HG03025 (cell line): ENCODE measurements around the gene COG5.

Source experiments
- ATAC-seq: cut with Tn5 transposase; IDR thresholded peaks from one replicate; pipeline ENCODE4 v1.9.1; 2021; ENCODE audit warnings: mild to moderate bottlenecking, moderate library complexity; ENCODE audit not compliant: unreplicated experiment, low FRiP score

Gene COG5

GRCh38 chr7:107563775-107564552, at the start of gene COG5, which contains the start of gene DUS4L:
Gene COG5 (minus strand): TSS chr7:107563920. CDS start chr7:107563896, 24 bp downstream.
Gene DUS4L (plus strand): TSS chr7:107563971. CDS start chr7:107567071, 3,100 bp downstream.
- peak; percentile 95 for ATAC-seq

DNA sequence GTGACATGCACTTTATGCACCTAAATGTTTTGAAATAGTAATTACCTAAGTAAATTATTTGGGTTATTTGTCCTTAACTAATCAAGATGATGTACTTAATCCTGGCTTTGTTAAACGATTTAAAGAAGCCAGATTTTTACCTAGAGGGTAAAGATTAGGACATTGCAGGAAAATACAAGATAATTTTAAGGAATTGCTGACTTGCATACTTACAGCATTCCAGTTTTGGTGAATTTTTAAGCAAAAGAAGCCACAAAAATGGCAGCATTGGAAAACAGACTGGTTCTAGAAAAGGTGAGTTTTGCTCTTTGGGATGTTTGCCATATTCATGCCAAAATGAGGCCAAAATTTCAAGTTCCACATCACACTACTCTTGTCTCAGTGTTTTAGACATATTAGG, 49.7 kb upstream of the COG5 start:
- ATAC-seq, result no peak

- no peak for ATAC-seq
These were observed 46.6 kb upstream of the COG5 start for GRCh38 chr7:107610323-107610722.

DNA sequence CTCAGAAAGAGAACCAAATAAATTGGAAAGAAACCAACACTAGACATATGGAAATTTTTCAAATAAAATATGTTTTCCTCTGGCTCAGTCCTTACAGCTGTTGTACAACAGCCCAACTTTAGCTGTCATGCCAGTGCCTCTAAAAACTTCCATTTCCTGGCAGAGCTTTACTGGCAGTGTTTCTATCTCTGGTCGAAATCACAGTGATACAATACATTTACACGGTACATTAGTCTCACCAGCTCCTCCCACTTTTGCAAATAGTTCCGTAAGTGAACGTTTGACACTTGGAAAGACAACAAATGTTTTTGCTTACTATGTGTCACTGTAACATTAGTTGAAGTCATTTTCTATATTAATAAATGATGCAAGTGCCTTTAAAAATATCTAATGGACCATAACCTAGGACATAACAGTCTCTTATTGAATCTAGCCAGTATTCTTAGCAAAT, 46.1 kb upstream of the COG5 start:
- ATAC-seq, result no peak

DNA sequence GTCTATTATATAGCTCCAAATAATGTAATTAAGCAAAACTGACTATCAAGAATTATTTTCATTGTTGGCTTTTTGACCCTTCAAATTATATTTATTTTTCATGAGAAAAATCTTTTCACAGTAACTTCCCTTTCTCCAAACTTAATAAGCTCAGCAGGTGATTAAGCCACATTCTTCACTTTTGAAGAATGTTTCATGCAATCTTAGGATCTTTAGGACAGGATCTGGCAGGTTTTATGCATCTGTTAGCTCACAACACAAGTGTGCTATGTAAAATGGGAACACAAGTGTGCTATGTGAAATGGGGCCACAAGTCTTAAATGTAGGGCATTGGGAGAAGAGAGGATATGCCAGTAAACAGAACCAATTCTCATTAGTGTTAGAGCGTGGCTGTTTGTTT, 42.6 kb upstream of the COG5 start:
- ATAC-seq, result no peak

DNA sequence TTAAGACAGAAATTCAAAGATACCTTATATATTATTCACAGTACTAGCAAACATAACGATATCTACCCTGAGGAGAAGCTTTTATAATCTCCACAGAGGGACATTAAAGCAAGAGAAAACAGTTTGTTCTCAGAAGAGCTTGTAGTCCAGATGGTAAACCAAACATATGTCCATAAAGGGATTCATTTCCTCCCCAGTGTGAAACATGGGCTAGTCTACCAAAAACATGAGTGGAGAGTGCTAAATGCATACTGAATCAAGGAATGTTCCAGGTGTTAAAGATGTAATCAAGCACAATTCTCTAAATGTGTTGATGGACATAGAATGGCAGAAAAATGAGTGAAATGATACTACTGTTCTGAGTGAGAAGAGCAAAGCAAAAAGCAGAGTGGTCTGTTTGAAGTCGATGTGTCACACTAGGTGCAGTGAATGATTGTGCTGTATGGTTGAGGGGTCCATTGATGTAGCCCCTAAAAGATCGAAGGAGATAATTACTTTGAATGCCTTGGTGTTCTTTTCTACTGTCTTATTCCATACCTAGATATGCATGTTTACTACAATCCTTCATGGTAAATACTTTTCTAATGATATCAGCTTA, 41.6 kb upstream of the COG5 start:
- ATAC-seq, result no peak

DNA sequence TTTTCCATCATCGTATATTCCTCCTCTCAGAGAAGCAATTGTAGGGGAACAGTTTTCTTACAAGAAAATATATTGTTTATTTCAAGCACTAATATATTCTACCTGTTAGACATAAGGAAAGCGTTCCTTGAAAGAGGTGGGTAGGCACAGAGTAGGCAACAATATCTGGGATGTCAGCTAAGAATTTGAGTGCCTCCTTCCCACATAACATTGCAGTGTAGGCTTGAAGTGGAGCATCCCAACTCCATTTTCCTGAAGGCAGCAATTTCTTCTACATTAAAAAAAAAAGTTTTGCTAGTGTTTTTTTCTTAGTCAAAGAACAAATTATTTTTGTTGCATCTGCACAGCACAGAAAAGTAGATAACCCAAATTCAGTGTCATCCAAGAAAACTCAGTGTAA, 37.1 kb upstream of the COG5 start:
- no peak for ATAC-seq

GRCh38 chr7:107599262-107599661, 35.5 kb upstream of the COG5 start:
- ATAC-seq, result no peak

DNA sequence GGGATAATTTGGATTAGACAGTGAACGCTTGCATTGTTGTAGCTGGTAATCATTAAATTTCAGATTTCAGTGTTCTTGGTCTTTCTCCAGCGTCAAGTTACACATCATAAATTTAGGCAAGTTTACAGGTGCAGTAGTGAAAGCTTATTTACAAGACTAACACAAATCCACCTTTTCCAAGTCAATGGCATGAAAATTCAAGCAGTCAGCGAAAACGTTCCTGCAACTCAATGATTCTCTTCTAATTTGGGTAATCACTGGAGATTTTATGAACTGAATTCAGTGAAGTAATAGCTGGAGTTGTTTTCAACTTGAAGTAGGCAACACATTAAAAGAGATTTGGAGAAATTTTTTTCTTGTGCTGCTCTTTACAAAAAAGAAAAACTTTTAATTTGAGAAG, 34.2 kb upstream of the COG5 start:
- ATAC-seq, result no peak

DNA sequence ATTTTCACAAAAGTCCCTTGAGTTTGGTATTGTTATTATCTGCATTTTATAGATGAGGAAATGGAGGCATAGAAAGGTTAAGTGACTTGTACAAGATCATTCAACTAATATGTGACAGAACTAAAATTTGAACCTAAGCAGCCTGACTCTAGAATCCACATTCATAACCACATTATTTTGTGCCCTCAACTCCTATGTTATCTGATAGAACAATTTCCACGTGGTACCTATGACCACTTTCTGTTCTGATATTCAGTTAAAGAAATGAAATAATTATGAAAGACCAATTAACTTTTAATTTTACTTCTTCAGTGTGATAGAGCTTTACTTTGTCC, 33.8 kb upstream of the COG5 start:
- ATAC-seq, result no peak

GRCh38 chr7:107596881-107597581, 33.3 kb upstream of the COG5 start:
- no peak for ATAC-seq

DNA sequence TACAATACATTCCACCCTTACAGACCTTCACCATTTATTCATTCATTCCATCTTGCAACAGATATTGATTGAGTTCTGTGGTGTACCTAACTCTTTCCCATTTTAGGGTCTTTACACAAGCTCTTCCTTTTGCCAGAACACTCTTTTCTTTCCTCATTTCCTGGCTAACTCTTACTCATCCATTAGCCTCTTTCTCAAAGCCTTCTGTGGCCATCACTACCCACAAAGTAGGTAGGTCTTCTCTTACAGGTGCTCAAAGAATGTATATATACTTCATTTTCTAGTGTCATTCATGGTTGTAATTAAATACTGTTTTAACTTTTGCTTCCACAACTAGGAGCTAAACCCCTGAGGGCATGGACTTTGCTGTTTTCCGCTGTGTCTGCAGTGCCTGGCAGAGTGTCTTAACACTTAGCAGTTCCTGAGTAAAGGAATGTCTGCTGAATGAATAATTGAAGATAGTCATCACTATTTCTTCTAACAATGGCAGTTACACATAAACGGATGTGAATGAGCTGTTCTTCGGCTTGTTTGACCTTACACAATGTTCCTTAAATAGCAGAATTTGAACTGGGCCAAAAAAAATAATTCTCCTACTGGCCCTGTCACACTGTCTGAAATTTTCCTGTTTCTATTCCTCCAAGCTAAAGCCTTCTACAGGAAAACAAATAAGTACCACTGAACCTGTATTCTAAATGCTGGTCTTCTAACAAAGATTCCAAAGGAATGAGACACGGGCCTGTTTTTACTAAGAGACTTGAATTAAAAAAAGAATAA, 31.4 kb upstream of the COG5 start:
- no peak for ATAC-seq

- ATAC-seq, result no peak
These were observed 29.3 kb upstream of the COG5 start for GRCh38 chr7:107593025-107593410.

DNA sequence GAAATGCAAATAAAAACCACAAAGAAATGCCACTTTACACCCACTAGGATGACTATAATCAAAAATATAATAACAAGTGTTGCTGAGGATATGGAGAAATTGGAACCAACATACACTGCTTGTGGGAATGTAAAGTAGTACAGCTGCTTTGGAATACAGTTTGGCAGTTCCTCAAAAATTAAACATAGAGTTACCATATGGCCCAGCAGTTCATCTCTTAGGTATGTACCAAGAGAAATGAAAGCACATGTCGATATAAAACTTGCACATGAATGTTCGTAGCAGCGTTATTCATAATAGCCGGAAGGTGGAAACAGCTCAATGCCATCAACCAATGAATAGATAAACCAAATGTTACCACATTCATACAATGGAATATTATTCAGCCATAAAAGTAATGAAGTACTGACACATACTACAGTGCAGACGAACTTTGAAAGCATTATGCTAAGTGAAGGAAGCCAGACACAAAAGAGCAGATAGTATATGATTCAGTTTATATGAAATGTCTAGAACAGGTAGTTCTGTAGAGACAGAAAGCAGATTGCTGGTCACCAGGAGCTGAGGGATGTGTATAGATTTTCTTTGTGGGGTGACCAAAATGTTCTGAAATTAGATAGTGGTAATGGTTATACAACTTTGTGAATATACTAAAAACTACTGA, 28.8 kb upstream of the COG5 start:
- no peak for ATAC-seq

DNA sequence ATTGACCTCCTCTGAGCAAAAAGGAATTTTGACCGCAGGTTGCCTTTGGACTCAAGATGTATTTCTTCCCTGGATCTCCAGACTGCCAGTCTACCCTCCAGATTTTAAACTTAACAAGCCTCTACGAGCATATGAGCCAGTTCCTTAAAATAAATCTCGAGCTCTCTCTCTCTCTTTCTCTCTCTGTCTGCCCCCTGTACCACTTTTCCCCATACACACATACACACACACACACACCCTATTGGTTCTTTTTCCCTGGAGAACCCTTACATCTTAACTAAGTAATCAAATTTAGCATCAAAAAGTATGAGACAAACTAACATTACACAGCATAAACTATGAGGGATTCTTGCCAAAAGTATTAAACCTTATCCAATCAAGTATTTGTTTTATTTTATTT, 27.7 kb upstream of the COG5 start:
- ATAC-seq, result no peak

- ATAC-seq, result no peak
These were observed 24.9 kb upstream of the COG5 start for GRCh38 chr7:107588529-107589130.

DNA sequence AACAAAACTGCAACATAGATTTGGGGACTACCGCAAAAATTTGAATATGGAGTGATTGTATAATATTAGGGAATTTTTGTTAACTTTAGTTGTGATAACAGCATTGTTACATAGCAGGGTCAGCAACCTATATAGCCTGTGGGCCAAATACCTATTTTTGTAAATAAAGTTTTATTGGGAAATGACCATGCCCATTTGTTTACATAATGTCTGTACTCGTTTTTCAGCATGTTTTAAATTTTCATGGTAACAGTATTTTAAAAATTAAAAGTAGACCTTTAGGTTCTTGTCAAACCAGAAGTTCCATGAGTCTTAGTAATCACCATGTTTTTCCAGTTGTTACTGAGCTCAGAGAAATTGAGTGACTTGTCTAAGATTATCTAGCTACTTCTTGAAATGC, 21.0 kb upstream of the COG5 start:
- ATAC-seq, result no peak

DNA sequence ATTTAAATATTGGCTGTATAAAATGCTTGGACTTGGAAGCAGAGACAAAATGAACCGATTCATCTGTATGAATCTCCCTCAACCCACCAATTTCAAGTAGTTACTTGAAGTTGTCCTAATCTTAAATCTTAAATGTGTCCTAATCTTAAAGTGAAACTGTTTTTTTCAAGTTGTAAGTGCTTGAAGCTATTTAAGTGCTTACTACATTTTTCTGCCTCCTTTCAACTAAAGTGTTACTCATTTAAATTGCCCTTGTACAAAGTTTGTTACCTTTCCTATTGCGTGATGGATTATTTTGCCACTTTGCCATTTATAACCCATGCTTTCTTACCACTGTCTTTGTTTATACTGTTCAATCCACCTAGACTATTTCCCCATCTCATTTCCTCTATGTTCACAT, 19.2 kb upstream of the COG5 start:
- ATAC-seq, result no peak

DNA sequence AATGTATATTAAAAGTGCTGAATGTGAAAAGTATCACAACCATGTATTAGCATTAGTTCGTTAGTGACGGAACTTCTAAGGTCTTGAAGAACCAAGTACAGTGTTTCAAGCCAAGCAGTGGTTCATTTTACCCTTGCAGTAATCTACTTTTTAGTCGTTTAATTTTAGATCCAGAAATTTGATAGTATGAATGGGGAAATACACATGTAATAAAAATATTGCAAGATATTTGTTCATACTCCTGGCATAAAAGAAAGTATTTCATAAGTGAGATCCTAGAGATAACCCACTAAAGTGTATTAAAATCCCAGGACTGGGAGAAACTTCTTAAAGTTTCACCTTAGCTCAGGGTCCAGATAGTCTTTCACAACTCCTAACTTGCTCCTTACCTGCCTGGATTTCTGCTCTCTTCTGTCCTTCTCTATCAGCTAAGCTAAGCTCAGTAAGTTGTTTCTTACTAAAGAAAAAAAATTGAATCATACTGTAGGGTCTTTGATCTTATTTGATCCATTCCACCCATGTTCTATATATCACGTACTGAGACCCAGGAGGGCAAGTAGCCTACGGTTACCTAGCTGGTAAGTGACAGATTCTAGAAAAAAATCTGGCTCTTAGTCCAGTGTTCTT, 17.8 kb upstream of the COG5 start:
- ATAC-seq, result no peak
